D721Med (cell line): ENCODE measurements around the gene GABPB1.

Experiments
- DNase-seq: peaks from one replicate; pipeline ENCODE4 v3.0.0; 2011; ENCODE audit warnings: low spot score; ENCODE audit not compliant: insufficient read length
- FAIRE-seq: peaks from 2 replicates; lab custom pipeline; 2011; peaks lifted over from hg19 to GRCh38; lab: Jason Lieb, UNC
- CTCF ChIP-seq: IDR thresholded peaks from 2 replicates; pipeline ENCODE4 v1.5.1; 2012; ENCODE audit warnings: mild to moderate bottlenecking, control low read depth; ENCODE audit not compliant: insufficient read depth; ENCODE audit errors: missing control alignments

The GABPB1 gene

GRCh38 chr15:50246631-50247030, 108.4 kb downstream of the GABPB1 start:
- no peak for TF ChIP-seq CTCF
- FAIRE-seq (no peak), DNase-seq (no peak)

- no peak for TF ChIP-seq CTCF
- FAIRE-seq (no peak), DNase-seq (no peak)
Measured at GRCh38 chr15:50244959-50245624, 109.9 kb downstream of the GABPB1 start.

- no peak for DNase-seq
- no peak for TF ChIP-seq CTCF
- FAIRE-seq = no peak
Measured at GRCh38 chr15:50244153-50244552, 110.8 kb downstream of the GABPB1 start.

GRCh38 chr15:50241684-50242450, 113.1 kb downstream of the GABPB1 start:
- no peak for TF ChIP-seq CTCF
- FAIRE-seq (no peak), DNase-seq (no peak)

GRCh38 chr15:50238255-50238654, 116.7 kb downstream of the GABPB1 start:
- DNase-seq = no peak
- TF ChIP-seq CTCF = no peak
- no peak for FAIRE-seq

GRCh38 chr15:50236433-50236832, 118.6 kb downstream of the GABPB1 start:
- no peak for FAIRE-seq
- TF ChIP-seq CTCF = no peak
- DNase-seq = no peak

- DNase-seq (no peak), FAIRE-seq (no peak)
- TF ChIP-seq CTCF = no peak
Measured at GRCh38 chr15:50235794-50236193, 119.2 kb downstream of the GABPB1 start.
